LHCN-M2 (cell line): ENCODE measurements around the gene CEBPB. TPM values are rescaled to one million over a fixed set of nuclear protein-coding genes. Genes with fewer than 3 reads are reported as not detected.
A peak's percentile ranks its signal among the peaks of the same experiment; 100 is the strongest.
"Not testable (repeated sequence)": the region's sequence is repeated elsewhere in the genome, so short reads cannot be mapped to it uniquely, and the experiment has no call there.

ENCODE experiments used
- DNase-seq: peaks from one replicate; pipeline ENCODE4 v3.0.0-alpha.2; 2012; ENCODE audit warnings: low read depth
- polyA plus RNA-seq: library from polyadenylated mRNA; unstranded; fragments of >200 nt; gene quantifications from one replicate; pipeline ENCODE4 v1.2.1, GENCODE V29; 2012; ENCODE audit warnings: missing spikeins
- total RNA-seq: library from RNA; depleted of rRNA; stranded (reverse); fragments of >200 nt; gene quantifications from 2 replicates; pipeline ENCODE4 v1.2.3, GENCODE V29; 2014; rRNA removed

Gene CEBPB
- 54.9 and 59.3 TPM in 2 replicates for total RNA-seq
- polyA plus RNA-seq, result 13.4 TPM

GRCh38 chr20:50190251-50191064, at the start of gene CEBPB:
Gene CEBPB (plus strand): TSS chr20:50190830. CDS start chr20:50191034, 204 bp downstream.
- DNase-seq, result peak; percentile 79

- DNase-seq, result no peak
These were observed 49.5 kb upstream of the CEBPB start for GRCh38 chr20:50141018-50141675.

GRCh38 chr20:50141811-50142561, 48.6 kb upstream of the CEBPB start:
- DNase-seq, result no peak

- DNase-seq, result no peak
These were observed 47.8 kb upstream of the CEBPB start for GRCh38 chr20:50142812-50143211.

- peak; percentile 97 for DNase-seq
These were observed 46.3 kb upstream of the CEBPB start for GRCh38 chr20:50144362-50144761.

- DNase-seq, result no peak
These were observed 45.1 kb upstream of the CEBPB start for GRCh38 chr20:50145566-50145965.

GRCh38 chr20:50146214-50146613, 44.4 kb upstream of the CEBPB start:
- DNase-seq, result no peak

GRCh38 chr20:50146732-50147662, 43.6 kb upstream of the CEBPB start:
- peak; percentile 46 for DNase-seq

GRCh38 chr20:50149481-50150254, 41.0 kb upstream of the CEBPB start:
- DNase-seq, result peak; percentile 45

- peak; percentile 25 for DNase-seq
These were observed 39.4 kb upstream of the CEBPB start for GRCh38 chr20:50151034-50151743.

- DNase-seq, result no peak
These were observed 38.1 kb upstream of the CEBPB start for GRCh38 chr20:50152394-50153152.

GRCh38 chr20:50153153-50153499, 37.5 kb upstream of the CEBPB start:
- DNase-seq, result no peak

- peak; percentile 86 for DNase-seq
These were observed 36.9 kb upstream of the CEBPB start, which contains the start of gene PEDS1 for GRCh38 chr20:50153500-50154377. Gene PEDS1 (minus strand): TSS chr20:50153723. CDS start chr20:50153637, 86 bp downstream.

- not testable (repeated sequence) for DNase-seq
These were observed 29.1 kb upstream of the CEBPB start for GRCh38 chr20:50161494-50161893.

- no peak for DNase-seq
These were observed 26.9 kb upstream of the CEBPB start for GRCh38 chr20:50163570-50164317.

- DNase-seq, result peak; percentile 100
These were observed 24.7 kb upstream of the CEBPB start for GRCh38 chr20:50165684-50166554.
